ENCODE results near the gene SCAPER.

DNA sequence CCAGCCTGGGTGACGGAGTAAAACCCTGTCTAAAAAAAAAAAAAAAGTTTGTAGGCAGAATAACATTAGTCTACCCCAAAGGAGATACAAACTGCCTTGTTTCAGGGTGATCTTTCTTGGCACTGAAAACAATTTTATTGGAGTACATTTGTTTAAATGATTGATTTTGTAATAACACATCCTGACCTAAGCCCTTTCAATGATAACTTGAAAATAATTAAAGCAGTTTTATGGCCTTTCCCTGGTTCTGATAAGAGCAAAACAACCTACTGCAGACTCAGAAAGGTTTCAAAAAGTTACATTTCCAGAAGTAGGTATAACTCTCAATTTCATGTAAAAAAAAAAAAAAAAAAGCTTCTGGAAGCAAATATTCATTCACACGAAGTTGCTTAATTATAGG lies 404.1 kb downstream of the SCAPER start:
- TF ChIP-seq, protein P1, sequence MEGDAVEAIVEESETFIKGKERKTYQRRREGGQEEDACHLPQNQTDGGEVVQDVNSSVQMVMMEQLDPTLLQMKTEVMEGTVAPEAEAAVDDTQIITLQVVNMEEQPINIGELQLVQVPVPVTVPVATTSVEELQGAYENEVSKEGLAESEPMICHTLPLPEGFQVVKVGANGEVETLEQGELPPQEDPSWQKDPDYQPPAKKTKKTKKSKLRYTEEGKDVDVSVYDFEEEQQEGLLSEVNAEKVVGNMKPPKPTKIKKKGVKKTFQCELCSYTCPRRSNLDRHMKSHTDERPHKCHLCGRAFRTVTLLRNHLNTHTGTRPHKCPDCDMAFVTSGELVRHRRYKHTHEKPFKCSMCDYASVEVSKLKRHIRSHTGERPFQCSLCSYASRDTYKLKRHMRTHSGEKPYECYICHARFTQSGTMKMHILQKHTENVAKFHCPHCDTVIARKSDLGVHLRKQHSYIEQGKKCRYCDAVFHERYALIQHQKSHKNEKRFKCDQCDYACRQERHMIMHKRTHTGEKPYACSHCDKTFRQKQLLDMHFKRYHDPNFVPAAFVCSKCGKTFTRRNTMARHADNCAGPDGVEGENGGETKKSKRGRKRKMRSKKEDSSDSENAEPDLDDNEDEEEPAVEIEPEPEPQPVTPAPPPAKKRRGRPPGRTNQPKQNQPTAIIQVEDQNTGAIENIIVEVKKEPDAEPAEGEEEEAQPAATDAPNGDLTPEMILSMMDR (IDR thresholded peaks at IDR 0.05 in 8 of 11, conservative IDR thresholded peaks at IDR 0.05 in 3 of 11), result no peak
- TF ChIP-seq POLR2A (IDR thresholded peaks at IDR 0.05) (no peak), POLR2AphosphoS5 (IDR thresholded peaks at IDR 0.05) (no peak)
